GOT3 (cell line): Measurements from ENCODE around the gene GLT6D1.
"Not testable (repeated sequence)": the region's sequence is repeated elsewhere in the genome, so short reads cannot be mapped to it uniquely, and the experiment has no call there.

Experiments
- DNase-seq: peaks from one replicate; lab custom pipeline; 2025; ENCODE audit warnings: mixed read lengths; lab: John Stamatoyannopoulos, UW

The GLT6D1 gene

GRCh38 chr9:135664801-135665794 lies 25.8 kb upstream of the GLT6D1 start:
- no peak for DNase-seq

GRCh38 chr9:135664266-135664665 lies 24.9 kb upstream of the GLT6D1 start:
- no peak for DNase-seq

GRCh38 chr9:135663857-135664256 lies 24.5 kb upstream of the GLT6D1 start:
- no peak for DNase-seq

GRCh38 chr9:135663451-135663770 lies 24.1 kb upstream of the GLT6D1 start:
- DNase-seq: no peak

- no peak for DNase-seq
Observed at GRCh38 chr9:135662758-135663450, 23.6 kb upstream of the GLT6D1 start, which contains the start of gene LCN9. TSS of gene LCN9 (plus strand) at chr9:135663309. CDS start at chr9:135663322, 13 bp downstream.

GRCh38 chr9:135661816-135662560 lies 22.6 kb upstream of the GLT6D1 start:
- no peak for DNase-seq

GRCh38 chr9:135660407-135660806 lies 21.1 kb upstream of the GLT6D1 start:
- no peak for DNase-seq

- DNase-seq: no peak
Observed at GRCh38 chr9:135659252-135659651, 19.9 kb upstream of the GLT6D1 start.

- no peak for DNase-seq
Observed at GRCh38 chr9:135657416-135657815, 18.1 kb upstream of the GLT6D1 start.

GRCh38 chr9:135655317-135655716 lies 16.0 kb upstream of the GLT6D1 start:
- no peak for DNase-seq

- DNase-seq: no peak
Observed at GRCh38 chr9:135650408-135650807, 11.1 kb upstream of the GLT6D1 start.

- DNase-seq: no peak
Observed at GRCh38 chr9:135649508-135649907, 10.2 kb upstream of the GLT6D1 start.

- no peak for DNase-seq
Observed at GRCh38 chr9:135648494-135649410, 9.4 kb upstream of the GLT6D1 start.

GRCh38 chr9:135647884-135648283 lies 8.5 kb upstream of the GLT6D1 start:
- no peak for DNase-seq

GRCh38 chr9:135644631-135645218 lies 5.4 kb upstream of the GLT6D1 start:
- DNase-seq: no peak

GRCh38 chr9:135641745-135642144 lies 2.4 kb upstream of the GLT6D1 start:
- no peak for DNase-seq

- no peak for DNase-seq
Observed at GRCh38 chr9:135641047-135641446, 1.7 kb upstream of the GLT6D1 start.

GRCh38 chr9:135636930-135637530 lies 2.3 kb downstream of the GLT6D1 start:
- not testable (repeated sequence) for DNase-seq

- no peak for DNase-seq
Observed at GRCh38 chr9:135632841-135633240, 6.5 kb downstream of the GLT6D1 start.

GRCh38 chr9:135624282-135624681 lies 15.1 kb downstream of the GLT6D1 start:
- no peak for DNase-seq
